GM23338 (cell line): Measurements from ENCODE around the gene FAM53A. TPM values are rescaled to one million over a fixed set of nuclear protein-coding genes. Genes with fewer than 3 reads are reported as not detected.
"Not testable (repeated sequence)": the region's sequence is repeated elsewhere in the genome, so short reads cannot be mapped to it uniquely, and the experiment has no call there.

Experiments used
- ATAC-seq: fragments of 200-7000 bp; cut with Tn5 transposase; 3 replicates; pipeline ENCODE4 v1.9.1; 2020
- DNase-seq: peaks from one replicate; pipeline ENCODE4 v3.0.0-alpha.2; 2015; ENCODE audit warnings: low spot score
- H2AFZ ChIP-seq: fragments of 200-600 bp; sonication (generic); 2 replicates; pipeline ENCODE4 v1.8.0; 2016; ENCODE audit warnings: antibody characterized with exemption, mild to moderate bottlenecking, moderate library complexity
- H3F3A ChIP-seq: fragments of 200-600 bp; sonication (generic); replicated peaks from 2 replicates; pipeline ENCODE4 v1.8.0; 2017; ENCODE audit warnings: antibody characterized with exemption, mixed run types, low read depth
- H3K27ac ChIP-seq: fragments of 200-600 bp; sonication (generic); 2 replicates; pipeline ENCODE4 v1.6.1; 2016; ENCODE audit warnings: low read depth
- H3K27me3 ChIP-seq: fragments of 200-600 bp; sonication (generic); 2 replicates; pipeline ENCODE4 v1.8.0; 2016; ENCODE audit warnings: mild to moderate bottlenecking, mixed run types, moderate library complexity; ENCODE audit not compliant: insufficient read depth
- H3K36me3 ChIP-seq: fragments of 200-600 bp; sonication (generic); 2 replicates; pipeline ENCODE4 v1.8.0; 2016; ENCODE audit warnings: mild to moderate bottlenecking; ENCODE audit not compliant: insufficient read depth
- H3K4me1 ChIP-seq: fragments of 200-600 bp; sonication (generic); 2 replicates; pipeline ENCODE4 v1.8.0; 2016; ENCODE audit warnings: mild to moderate bottlenecking, moderate library complexity; ENCODE audit not compliant: insufficient read depth
- H3K4me2 ChIP-seq: fragments of 200-600 bp; sonication (generic); 2 replicates; pipeline ENCODE4 v1.7.1; 2017; ENCODE audit warnings: mixed run types
- H3K4me3 ChIP-seq: fragments of 200-600 bp; sonication (generic); 2 replicates; pipeline ENCODE4 v1.6.1; 2016; ENCODE audit warnings: mixed run types
- H3K79me2 ChIP-seq: fragments of 200-600 bp; sonication (generic); replicated peaks from 2 replicates; pipeline ENCODE4 v1.8.0; 2017; ENCODE audit warnings: mild to moderate bottlenecking; ENCODE audit not compliant: insufficient read depth
- H3K9me2 ChIP-seq: fragments of 200-600 bp; sonication (generic); 2 replicates; pipeline ENCODE4 v1.8.0; 2017; ENCODE audit not compliant: insufficient read depth
- H4K20me1 ChIP-seq: fragments of 200-600 bp; sonication (generic); replicated peaks from 2 replicates; pipeline ENCODE4 v1.8.0; 2017; ENCODE audit warnings: mild to moderate bottlenecking; ENCODE audit not compliant: insufficient read depth
- H3K27ac Mint-ChIP-seq: 2 replicates; pipeline ENCODE4 v1.8.0; 2020; ENCODE audit warnings: inconsistent platforms, mild to moderate bottlenecking, moderate library complexity, mixed read lengths
- H3K27me3 Mint-ChIP-seq: 3 replicates; pipeline ENCODE4 v1.8.0; 2022; ENCODE audit warnings: low read depth, mild to moderate bottlenecking, moderate library complexity, mixed read lengths, inconsistent platforms; ENCODE audit not compliant: insufficient read depth, poor library complexity
- H3K36me3 Mint-ChIP-seq: 3 replicates; pipeline ENCODE4 v1.8.0; 2021; ENCODE audit warnings: low read depth, mild to moderate bottlenecking, inconsistent platforms, moderate library complexity, mixed read lengths
- H3K4me1 Mint-ChIP-seq: 3 replicates; pipeline ENCODE4 v1.8.0; 2020; ENCODE audit warnings: mild to moderate bottlenecking, inconsistent platforms, mixed read lengths
- H3K4me3 Mint-ChIP-seq: 3 replicates; pipeline ENCODE4 v1.8.0; 2021; ENCODE audit warnings: moderate library complexity, mild to moderate bottlenecking, inconsistent platforms, mixed read lengths
- H3K9me3 Mint-ChIP-seq: 3 replicates; pipeline ENCODE4 v1.8.0; 2020; ENCODE audit warnings: moderate library complexity, mild to moderate bottlenecking, inconsistent platforms, mixed read lengths
- CREB1 ChIP-seq: fragments of 250-450 bp; sonication (Bioruptor Pico); IDR thresholded peaks from 2 replicates; pipeline ENCODE4 v1.5.0; 2020; ENCODE audit warnings: low read depth, mild to moderate bottlenecking, moderate library complexity
- CTCF ChIP-seq, 2 experiments: fragments of 200-600 bp in 1 of 2; sonication (generic) in 1 of 2; conservative IDR thresholded peaks; 2 replicates each; pipeline versions ENCODE4 v1.5.1 to v1.6.1; 2016 to 2017; ENCODE audit warnings: antibody characterized with exemption in 2 of 2, low read depth in 2 of 2, mild to moderate bottlenecking in 2 of 2, moderate library complexity in 1 of 2
- EZH2phosphoT487 ChIP-seq: fragments of 200-600 bp; sonication (generic); IDR thresholded peaks from one replicate; pipeline ENCODE4 v1.8.1; 2018; ENCODE audit warnings: antibody characterized with exemption; ENCODE audit not compliant: unreplicated experiment
- REST ChIP-seq: IDR thresholded peaks from one replicate; pipeline ENCODE4 v1.6.1; 2018; ENCODE audit warnings: antibody characterized with exemption; ENCODE audit not compliant: unreplicated experiment
- ZNF114 ChIP-seq: fragments of 250-450 bp; sonication (Bioruptor Pico); IDR thresholded peaks from 2 replicates; pipeline ENCODE4 v1.5.0; 2020; ENCODE audit warnings: mild to moderate bottlenecking, moderate library complexity
- ZNF331 ChIP-seq: fragments of 250-450 bp; sonication (Bioruptor Pico); IDR thresholded peaks from 2 replicates; pipeline ENCODE4 v1.5.0; 2020; ENCODE audit warnings: low read depth, mild to moderate bottlenecking, moderate library complexity
- polyA plus RNA-seq: library from polyadenylated mRNA; unstranded; fragments of >200 nt; fragmentation: Nextera tagmentation; extraction: Ambion mirVana; gene quantifications from 2 replicates; pipeline ENCODE4 v1.2.1, GENCODE V29; 2016
- total RNA-seq: library from RNA; depleted of rRNA; stranded (reverse); fragments of >200 nt; shearing (Covaris generic); gene quantifications from 2 replicates; pipeline ENCODE4 v1.2.3, GENCODE V29; 2014
- TF ChIP-seq, protein P1 (sequence below): fragments of 250-450 bp; sonication (Bioruptor Pico); IDR thresholded peaks from 2 replicates; pipeline ENCODE4 v1.5.0; 2020; ENCODE audit warnings: mild to moderate bottlenecking, moderate library complexity

Gene FAM53A
- total and polyA plus RNA-seq, 2 experiments from 2014 or later: 1.1 to 3.1 TPM

GRCh38 chr4:1608196-1608820 is 75.8 kb downstream of the FAM53A start:
- ATAC-seq (no peak; the same call in 2 of the 3 replicates), DNase-seq (no peak)
- Mint-ChIP-seq H3K9me3 (no peaks in the 10 kb centered on the region), H3K4me1 (peaks cover 2% of the 10 kb centered on the region; the same call in 2 of the 3 replicates), H3K36me3 (no peaks in the 10 kb centered on the region), H3K27me3 (peaks cover 5% of the 10 kb centered on the region), H3K4me3 (no peak overlapping the region), H3K27ac (no peak overlapping the region)
- no peak overlapping the region for H3K27ac ChIP-seq
- H3K27me3 ChIP-seq: no peaks in the 10 kb centered on the region
- H3K9me2 ChIP-seq: no peaks in the 10 kb centered on the region
- no peaks in the 10 kb centered on the region for H3F3A ChIP-seq
- H3K4me2 ChIP-seq: no peak overlapping the region
- no peak overlapping the region for H3K4me3 ChIP-seq
- no peak for TF ChIP-seq CTCF (conservative IDR thresholded peaks at IDR 0.05; ENCODE audit: low read depth in 2 of 2)
- TF ChIP-seq EZH2phosphoT487: no peak
- TF ChIP-seq, protein P1, sequence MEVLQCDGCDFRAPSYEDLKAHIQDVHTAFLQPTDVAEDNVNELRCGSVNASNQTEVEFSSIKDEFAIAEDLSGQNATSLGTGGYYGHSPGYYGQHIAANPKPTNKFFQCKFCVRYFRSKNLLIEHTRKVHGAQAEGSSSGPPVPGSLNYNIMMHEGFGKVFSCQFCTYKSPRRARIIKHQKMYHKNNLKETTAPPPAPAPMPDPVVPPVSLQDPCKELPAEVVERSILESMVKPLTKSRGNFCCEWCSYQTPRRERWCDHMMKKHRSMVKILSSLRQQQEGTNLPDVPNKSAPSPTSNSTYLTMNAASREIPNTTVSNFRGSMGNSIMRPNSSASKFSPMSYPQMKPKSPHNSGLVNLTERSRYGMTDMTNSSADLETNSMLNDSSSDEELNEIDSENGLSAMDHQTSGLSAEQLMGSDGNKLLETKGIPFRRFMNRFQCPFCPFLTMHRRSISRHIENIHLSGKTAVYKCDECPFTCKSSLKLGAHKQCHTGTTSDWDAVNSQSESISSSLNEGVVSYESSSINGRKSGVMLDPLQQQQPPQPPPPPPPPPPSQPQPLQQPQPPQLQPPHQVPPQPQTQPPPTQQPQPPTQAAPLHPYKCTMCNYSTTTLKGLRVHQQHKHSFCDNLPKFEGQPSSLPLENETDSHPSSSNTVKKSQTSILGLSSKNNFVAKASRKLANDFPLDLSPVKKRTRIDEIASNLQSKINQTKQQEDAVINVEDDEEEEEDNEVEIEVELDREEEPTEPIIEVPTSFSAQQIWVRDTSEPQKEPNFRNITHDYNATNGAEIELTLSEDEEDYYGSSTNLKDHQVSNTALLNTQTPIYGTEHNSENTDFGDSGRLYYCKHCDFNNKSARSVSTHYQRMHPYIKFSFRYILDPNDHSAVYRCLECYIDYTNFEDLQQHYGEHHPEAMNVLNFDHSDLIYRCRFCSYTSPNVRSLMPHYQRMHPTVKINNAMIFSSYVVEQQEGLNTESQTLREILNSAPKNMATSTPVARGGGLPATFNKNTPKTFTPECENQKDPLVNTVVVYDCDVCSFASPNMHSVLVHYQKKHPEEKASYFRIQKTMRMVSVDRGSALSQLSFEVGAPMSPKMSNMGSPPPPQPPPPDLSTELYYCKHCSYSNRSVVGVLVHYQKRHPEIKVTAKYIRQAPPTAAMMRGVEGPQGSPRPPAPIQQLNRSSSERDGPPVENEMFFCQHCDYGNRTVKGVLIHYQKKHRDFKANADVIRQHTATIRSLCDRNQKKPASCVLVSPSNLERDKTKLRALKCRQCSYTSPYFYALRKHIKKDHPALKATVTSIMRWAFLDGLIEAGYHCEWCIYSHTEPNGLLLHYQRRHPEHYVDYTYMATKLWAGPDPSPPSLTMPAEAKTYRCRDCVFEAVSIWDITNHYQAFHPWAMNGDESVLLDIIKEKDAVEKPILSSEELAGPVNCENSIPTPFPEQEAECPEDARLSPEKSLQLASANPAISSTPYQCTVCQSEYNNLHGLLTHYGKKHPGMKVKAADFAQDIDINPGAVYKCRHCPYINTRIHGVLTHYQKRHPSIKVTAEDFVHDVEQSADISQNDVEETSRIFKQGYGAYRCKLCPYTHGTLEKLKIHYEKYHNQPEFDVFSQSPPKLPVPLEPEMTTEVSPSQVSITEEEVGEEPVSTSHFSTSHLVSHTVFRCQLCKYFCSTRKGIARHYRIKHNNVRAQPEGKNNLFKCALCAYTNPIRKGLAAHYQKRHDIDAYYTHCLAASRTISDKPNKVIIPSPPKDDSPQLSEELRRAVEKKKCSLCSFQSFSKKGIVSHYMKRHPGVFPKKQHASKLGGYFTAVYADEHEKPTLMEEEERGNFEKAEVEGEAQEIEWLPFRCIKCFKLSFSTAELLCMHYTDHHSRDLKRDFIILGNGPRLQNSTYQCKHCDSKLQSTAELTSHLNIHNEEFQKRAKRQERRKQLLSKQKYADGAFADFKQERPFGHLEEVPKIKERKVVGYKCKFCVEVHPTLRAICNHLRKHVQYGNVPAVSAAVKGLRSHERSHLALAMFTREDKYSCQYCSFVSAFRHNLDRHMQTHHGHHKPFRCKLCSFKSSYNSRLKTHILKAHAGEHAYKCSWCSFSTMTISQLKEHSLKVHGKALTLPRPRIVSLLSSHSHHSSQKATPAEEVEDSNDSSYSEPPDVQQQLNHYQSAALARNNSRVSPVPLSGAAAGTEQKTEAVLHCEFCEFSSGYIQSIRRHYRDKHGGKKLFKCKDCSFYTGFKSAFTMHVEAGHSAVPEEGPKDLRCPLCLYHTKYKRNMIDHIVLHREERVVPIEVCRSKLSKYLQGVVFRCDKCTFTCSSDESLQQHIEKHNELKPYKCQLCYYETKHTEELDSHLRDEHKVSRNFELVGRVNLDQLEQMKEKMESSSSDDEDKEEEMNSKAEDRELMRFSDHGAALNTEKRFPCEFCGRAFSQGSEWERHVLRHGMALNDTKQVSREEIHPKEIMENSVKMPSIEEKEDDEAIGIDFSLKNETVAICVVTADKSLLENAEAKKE (CRISPR knock-in tag): no peak
- no peak for TF ChIP-seq CREB1
- no peak for TF ChIP-seq ZNF114 (CRISPR knock-in tag)
- no peak for TF ChIP-seq ZNF331 (CRISPR knock-in tag)
- TF ChIP-seq REST: no peak
- no peaks in the 10 kb centered on the region for H4K20me1 ChIP-seq
- no peaks in the 10 kb centered on the region for H3K4me1 ChIP-seq
- H3K36me3 ChIP-seq: no peaks in the 10 kb centered on the region
- H2AFZ ChIP-seq: no peak overlapping the region
- no peaks in the 10 kb centered on the region for H3K79me2 ChIP-seq

- H4K20me1 ChIP-seq, H3K27me3 ChIP-seq, H3K4me1 ChIP-seq, ATAC-seq, H3K4me1 Mint-ChIP-seq, H3K4me3 ChIP-seq, H3K9me3 Mint-ChIP-seq, H3K27ac Mint-ChIP-seq, H3K36me3 Mint-ChIP-seq, H3K27ac ChIP-seq, DNase-seq, H3K4me2 ChIP-seq, H3F3A ChIP-seq, H2AFZ ChIP-seq, H3K9me2 ChIP-seq, H3K36me3 ChIP-seq, H3K4me3 Mint-ChIP-seq, H3K79me2 ChIP-seq, H3K27me3 Mint-ChIP-seq: not testable (repeated sequence)
These were observed 76.5 kb downstream of the FAM53A start for GRCh38 chr4:1607436-1608195.
